Cardiac septum (tissue), 1 donor: ENCODE results near the gene ANAPC2. TPM values are rescaled to one million over a fixed set of nuclear protein-coding genes. Genes with fewer than 3 reads are reported as not detected.

Experiments
- DNase-seq: peaks from one replicate; pipeline ENCODE4 v3.0.0-alpha.2; 2020; ENCODE audit warnings: low spot score
- intact Hi-C: fragments of 100-400 bp; cut with DNase I; formaldehyde crosslinking; loops from one replicate; pipeline ENCODE4 v1.14.0; 2022
- total RNA-seq: library from RNA; stranded (reverse); fragmentation: NEBNext Ultra II Directional; extraction: Animal tissue kit (Norgen Biotek cat#: 25700); gene quantifications from one replicate; pipeline ENCODE4 v1.2.1, GENCODE V29; 2021
- donor health status: DM: no; HTN: no; CAD: no.

ANAPC2 gene
- total RNA-seq, 1 donor from 2014 or later, result 32.5 TPM

DNA sequence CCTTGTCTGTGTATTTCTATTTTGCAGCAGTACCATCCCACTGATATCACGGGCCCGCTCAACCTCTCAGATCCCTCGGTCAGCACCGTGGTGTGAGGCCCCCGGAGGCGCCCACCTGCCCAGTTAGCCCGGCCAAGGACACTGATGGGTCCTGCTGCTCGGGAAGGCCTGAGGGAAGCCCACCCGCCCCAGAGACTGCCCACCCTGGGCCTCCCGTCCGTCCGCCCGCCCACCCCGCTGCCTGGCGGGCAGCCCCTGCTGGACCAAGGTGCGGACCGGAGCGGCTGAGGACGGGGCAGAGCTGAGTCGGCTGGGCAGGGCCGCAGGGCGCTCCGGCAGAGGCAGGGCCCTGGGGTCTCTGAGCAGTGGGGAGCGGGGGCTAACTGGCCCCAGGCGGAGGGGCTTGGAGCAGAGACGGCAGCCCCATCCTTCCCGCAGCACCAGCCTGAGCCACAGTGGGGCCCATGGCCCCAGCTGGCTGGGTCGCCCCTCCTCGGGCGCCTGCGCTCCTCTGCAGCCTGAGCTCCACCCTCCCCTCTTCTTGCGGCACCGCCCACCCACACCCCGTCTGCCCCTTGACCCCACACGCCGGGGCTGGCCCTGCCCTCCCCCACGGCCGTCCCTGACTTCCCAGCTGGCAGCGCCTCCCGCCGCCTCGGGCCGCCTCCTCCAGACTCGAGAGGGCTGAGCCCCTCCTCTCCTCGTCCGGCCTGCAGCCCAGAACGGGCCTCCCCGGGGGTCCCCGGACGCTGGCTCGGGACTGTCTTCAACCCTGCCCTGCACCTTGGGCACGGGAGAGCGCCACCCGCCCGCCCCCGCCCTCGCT is 20.4 kb downstream of the ANAPC2 start:
- intact Hi-C loops, result no loop called here
- DNase-seq, result no peak

DNA sequence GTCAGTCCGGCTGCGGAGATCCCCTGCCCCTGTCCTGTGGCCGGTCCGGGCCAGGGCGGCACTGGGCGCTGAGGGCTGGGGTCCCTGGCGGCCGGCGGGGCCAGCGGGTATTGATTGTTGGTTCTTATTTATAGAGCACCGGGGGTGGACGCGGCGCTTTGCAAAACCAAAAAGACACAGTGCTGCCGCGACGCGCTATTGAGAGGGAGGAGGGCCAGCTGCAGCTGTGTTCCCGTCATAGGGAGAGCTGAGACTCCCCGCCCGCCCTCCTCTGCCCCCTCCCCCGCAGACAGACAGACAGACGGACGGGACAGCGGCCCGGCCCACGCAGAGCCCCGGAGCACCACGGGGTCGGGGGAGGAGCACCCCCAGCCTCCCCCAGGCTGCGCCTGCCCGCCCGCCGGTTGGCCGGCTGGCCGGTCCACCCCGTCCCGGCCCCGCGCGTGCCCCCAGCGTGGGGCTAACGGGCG is 21.0 kb downstream of the ANAPC2 start:
- intact Hi-C loops, result no loop called here
- DNase-seq, result no peak

DNA sequence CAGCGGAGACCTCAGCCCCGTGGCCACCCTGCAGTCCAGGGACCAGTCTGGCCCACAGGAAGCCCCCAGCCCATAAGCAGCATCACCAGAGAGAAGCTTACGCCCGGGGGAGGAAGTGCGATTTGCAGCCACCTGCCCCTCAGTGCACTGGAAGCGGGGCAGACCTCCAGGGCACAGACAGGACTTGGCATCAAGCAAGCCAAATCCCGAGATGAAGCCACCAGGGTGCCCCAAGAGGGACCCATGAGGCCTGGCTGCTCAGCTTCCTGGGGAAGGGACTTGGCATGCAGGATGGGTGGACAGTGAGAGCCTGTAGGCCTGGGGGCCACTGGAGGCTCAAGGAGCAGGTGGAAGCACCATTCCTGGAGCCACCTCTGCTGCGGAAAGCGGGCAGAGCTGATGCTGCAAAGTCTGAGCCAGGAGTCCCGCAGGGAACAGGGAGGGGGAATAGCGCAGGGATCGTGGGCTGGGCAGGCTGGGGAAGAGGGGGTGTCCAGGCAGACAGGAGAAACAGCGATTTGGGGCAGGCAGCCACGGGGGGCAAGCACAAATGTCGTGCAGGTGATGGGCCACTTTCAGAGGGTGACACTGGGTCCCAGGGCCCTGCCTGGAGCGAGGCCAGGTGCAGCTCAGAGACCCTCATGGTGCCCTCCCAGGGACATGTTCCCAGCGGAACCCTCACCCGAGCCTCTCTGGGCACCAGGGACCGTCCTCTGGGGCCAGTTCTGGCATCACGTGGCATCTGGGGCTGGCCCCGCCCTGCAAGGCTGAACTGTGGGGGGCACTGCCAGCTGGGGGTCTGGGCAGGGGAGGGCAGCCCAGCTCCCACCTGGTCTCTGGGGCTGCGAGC is 21.8 kb downstream of the ANAPC2 start:
- DNase-seq, result no peak
- intact Hi-C loops, result no loop called here

DNA sequence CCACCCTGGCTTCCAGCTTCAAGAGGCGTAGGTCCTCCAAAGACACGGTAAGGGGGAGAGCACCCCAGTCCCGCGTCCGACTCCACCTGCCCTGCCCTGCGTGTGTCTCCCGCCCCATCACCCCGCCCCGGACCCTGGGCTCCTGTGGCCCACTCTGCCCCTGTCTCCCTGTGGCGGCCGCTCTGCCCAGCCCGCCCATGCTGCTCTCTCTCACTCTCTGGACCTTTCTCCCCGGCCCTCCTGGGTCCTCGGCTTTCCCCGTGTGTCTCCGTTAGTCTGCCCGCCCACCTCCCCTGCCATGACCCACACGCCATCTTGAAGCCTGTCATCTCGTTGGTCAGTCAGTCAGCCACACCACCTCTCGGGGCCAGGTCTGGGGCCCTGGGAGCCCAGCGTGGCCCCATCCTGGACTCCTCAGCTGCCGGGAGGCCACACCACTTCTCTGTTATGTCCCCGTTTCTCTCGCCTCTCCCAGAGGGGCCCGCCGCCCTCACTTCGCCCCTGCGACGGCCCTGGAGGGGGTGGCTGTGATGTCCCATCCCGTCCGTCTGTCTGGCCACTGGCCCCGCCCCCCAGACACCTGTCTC is 23.0 kb downstream of the ANAPC2 start:
- intact Hi-C loops, result no loop called here
- no peak for DNase-seq

DNA sequence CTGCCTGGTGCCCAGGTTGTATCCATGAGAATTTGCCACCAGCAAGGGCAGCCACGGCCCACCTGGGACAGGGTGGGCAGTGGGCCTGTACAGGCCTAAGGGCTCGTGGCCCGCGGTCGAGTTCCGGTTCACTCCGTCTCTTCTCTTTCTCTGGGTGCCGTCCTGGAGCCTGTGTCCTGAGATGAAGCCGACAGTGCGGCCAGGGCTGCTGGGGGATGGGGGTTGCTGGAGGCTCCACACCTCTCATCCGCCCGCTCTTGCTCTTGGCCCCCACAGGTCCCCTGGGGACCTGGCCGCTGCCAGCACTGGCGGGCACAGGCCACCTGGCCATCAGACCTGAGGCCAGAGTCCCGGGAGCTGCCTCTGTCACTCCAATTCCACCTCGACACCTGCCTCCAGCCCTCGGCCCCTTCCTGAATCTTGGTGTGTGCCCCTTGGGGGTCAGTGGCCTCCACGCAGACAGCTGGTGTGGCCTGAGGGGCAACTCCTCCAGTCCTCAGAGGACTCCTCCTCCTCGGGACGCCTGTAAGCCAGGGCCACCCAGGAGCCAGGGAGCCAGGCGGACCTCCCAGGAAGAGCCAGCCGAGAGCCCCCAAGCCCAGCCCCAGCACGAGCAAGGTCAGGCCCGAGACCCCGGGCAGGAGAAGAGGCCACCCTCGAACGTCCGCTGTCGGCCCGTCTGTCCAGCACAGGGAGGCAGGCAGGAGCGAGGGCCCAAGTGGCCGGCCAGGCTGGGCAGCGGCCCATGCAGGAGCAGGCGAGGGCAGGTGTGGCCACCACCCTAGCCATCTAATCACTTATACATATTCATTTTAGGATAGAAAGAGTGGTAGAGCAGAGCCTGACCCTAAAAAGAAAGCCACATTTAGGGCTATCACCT is 23.8 kb downstream of the ANAPC2 start:
- no peak for DNase-seq
- intact Hi-C loops, result no loop called here

DNA sequence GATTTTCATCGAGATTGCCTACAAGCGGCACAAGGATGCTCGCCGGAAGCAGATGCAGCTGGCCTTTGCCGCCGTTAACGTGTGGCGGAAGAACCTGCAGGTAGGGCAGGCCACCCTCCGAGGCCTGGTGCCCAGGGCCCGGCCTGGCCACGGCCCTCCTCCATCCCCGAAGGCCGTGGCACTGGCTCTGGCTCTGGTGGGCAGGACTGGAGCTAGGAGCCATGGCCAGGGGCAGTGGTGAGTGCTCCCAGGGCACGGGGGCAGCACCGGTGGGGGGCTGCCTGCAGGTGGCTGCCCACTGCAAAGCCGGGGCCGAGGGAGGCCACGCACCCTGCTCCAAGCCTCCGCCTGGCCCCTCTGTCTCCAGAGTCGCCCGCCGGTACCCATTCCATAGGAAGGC is 24.6 kb downstream of the ANAPC2 start:
- intact Hi-C loops, result no loop called here
- no peak for DNase-seq

DNA sequence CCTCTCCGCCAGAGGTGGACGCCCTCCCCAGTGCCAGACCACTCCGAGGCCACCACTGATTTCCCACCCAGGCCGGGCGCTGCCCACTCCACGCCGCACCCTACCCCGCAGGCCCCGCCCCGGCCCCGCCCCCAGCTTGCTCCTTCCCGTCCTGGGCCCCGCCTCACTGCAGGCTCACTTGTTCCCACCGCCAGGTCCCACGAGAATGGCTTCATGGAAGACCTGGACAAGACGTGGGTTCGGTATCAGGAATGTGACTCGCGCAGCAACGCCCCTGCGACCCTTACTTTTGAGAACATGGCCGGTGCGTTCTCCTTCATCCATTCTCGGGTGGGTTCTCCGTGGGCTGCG is 25.0 kb downstream of the ANAPC2 start:
- intact Hi-C loops, result no loop called here
- DNase-seq, result no peak

DNA sequence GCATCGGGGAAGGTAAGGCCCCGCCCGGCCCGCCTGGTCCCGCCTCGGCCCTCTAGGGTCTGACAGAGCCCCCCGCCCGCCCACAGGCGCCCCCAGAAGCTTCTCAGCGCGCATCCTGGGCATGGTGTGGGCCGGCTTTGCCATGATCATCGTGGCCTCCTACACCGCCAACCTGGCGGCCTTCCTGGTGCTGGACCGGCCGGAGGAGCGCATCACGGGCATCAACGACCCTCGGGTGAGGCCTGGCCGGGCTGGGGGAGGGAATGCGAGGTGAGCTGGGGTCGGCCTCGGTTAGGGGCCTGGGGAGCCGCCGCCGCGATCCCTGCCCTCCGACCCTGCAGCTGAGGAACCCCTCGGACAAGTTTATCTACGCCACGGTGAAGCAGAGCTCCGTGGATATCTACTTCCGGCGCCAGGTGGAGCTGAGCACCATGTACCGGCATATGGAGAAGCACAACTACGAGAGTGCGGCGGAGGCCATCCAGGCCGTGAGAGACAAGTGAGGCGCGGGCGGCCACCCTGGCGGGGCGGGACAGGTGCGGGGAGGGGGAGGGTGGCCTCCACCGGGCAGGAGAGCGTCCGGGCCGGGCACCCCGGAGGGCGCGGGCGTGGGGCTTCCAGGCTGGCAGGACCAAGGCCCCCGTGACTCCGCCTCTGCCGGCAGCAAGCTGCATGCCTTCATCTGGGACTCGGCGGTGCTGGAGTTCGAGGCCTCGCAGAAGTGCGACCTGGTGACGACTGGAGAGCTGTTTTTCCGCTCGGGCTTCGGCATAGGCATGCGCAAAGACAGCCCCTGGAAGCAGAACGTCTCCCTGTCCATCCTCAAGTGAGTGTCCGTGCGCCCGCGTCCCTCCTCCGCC is 25.6 kb downstream of the ANAPC2 start:
- DNase-seq, result no peak

DNA sequence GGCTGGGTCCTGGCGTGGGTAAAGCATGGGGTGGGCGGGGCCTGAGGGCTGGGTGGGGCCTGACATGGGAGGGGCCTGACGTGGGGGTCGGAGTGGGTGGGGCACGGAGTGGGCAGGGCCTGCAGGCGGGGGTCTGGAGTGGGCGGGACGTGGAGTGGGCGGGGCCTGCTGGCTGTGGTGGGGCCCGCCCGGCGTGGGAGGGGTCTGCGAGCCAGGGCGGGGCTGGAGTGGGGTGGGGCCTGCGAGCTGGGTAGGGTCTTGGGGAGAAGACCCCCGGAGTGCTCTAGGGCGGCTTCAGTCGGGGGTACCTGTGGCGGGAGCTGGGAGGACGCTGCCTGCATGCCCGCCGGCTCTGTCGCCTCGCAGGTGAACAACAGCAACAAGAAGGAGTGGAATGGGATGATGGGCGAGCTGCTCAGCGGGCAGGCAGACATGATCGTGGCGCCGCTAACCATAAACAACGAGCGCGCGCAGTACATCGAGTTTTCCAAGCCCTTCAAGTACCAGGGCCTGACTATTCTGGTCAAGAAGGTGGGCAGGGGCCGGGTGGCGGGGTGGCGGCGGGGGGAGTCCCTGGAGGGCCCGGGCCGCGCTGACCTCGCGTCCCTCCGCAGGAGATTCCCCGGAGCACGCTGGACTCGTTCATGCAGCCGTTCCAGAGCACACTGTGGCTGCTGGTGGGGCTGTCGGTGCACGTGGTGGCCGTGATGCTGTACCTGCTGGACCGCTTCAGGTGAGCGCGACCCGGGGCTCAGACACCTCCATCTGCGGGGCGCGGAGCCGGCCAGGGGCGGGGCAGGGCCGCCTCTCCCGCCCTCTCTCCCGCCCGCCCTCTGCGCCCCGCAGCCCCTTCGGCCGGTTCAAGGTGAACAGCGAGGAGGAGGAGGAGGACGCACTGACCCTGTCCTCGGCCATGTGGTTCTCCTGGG is 26.5 kb downstream of the ANAPC2 start:
- intact Hi-C loops, result no loop called here
- no peak for DNase-seq

More for the DNA sequence above, 25.6 kb downstream of the ANAPC2 start:
- intact Hi-C loops, result no loop called here

DNA sequence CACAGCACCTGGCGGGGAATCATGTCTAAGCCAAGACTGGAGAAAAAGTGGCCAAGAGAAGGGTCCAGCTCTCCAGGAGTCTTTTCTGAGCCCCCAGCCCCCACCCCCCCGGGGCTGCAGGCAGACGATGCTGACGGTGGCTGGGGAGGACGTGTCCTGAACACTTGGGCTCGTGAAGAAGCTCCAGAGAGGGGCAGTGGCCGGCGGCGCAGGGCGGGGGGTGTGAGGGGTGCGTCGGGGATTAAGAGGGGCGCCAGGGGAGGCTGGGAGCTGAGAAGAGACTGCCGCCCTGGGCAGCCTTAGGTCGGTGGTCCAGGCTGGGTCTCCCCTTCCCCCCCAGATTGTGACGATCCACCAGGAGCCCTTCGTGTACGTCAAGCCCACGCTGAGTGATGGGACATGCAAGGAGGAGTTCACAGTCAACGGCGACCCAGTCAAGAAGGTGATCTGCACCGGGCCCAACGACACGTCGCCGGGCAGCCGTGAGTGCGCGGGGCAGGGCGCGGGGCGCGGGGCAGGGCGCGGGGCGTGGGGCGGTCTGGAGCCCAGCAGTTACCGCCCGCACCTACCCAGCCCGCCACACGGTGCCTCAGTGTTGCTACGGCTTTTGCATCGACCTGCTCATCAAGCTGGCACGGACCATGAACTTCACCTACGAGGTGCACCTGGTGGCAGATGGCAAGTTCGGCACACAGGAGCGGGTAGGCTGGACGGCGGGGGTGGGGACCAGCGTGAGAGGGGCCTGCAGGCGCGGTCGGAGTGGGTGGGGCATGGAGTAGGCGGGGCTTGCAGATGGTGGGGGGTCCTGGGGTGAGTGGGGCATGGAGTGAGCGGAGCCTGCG is 27.4 kb downstream of the ANAPC2 start:
- intact Hi-C loops, result no loop called here
- DNase-seq, result no peak

DNA sequence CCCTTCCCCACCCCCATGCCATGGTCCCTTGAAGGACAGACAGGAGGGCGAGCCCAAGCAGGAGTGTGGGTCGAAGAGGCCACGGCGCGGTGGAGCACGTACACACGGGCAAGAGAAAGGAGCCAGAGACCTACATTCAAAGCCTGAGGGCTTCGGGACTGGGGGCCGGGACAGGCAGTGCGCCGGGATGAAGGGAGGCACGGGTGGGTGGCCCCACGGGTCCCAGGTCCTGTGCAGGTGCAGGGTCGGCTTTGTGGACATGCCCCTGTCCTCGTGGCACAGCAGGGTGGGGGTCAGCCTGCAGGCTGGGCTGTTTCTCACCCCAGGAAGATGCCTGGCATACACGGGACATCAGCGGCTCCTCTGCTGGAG is 28.3 kb downstream of the ANAPC2 start:
- DNase-seq, result no peak
- intact Hi-C loops, result no loop called here

DNA sequence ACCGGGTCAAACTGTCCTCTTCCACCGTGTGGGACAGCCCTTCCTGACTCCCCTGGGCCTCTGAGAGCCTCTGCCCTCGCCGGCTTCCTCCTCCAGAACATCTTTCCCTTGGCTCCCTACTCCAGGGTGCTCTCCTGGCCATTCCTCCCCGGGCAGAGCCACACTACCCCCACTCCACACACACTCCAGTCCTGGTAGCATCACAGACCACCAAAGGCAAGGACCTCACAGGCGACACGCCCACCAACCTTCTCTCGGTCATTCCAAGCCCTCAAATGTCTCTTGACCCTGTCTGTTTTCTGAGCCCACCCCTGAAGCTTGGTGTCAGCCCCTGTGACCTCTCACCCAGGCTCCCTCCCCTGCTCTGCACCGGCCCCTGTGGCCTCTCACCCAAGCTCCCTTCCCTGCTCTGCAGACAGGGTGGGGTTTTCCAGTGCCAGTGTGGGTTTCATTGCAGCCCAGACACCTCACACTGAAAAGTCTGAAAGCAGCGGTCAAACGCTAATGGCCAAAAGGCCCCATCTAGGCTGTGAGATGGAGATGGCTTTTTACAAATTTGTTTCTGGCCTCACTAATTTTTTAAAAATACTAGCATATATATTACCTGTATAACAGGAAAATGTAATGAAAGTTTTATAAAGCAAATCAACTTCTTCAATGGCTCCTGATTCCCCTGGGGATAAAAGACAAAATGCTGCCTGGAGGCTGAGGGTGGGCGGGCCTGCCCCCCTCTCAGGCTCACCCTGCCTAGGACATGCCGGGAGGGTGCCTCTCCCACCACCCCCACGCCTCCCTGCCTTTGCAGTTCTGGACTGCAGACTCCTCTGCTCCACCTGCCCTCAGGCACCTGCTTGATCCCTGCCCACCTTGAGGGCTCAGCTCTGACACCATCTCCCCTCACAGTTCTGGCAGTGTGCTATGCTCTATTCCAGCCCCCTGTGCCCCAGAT is 29.0 kb downstream of the ANAPC2 start:
- intact Hi-C loops, result no loop called here
- no peak for DNase-seq

DNA sequence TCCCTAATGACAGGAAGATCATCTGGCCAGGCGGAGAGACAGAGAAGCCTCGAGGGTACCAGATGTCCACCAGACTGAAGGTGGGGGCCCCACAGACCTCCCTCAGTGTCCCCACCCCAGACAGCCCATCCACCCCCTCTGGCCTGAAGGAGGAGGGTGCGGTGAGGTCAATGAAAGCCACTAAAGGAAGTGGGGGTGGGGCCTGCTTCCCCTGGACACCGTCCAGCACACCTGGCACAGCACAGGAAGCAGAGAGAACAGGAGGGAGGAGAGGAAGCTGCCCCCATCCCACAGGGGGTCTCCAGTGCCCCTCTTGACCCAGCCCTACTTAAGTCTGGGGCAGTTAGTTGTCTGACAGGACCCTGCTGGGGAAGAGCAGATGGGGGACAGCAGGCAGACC is 29.7 kb downstream of the ANAPC2 start:
- intact Hi-C loops, result no loop called here
- DNase-seq, result no peak

DNA sequence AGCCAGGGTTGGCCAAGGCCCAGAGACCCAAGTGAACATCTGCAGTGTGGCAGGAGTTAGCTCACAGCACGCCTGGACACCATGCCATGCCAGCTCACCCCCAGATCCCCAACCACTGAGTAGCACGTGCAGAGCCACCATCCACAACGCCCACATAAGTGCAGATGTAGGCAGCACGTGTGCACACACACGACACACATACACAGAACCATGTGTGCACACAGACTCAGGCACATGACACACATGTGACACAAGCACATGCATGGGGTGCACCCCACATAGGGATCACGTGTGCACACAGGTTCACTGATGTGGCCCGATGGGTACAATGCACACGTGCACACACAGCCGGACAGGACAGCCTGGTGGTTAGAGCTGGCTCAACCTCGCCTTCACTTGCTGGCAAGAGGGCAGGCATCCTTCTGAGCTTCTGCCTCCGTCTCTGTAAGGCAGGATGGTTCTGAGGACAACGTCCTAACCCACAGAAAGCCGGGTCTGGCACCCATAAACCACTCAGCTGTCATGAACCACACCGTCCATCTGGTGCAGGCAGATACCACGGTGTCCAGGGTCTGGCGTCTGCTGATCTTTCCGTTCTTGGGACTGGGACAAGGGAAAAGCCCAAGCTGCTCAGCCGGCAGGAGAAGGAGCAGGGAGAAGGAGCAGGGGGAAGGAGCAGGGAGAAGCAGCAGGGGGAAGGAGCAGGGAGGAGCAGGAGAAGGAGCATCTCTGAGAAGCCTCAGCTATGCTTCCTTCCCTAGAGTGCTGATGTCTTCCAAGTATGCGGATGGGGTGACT is 30.5 kb downstream of the ANAPC2 start:
- no peak for DNase-seq
- intact Hi-C loops, result no loop called here
